IMR-90 (cell line): ENCODE measurements around the gene BICD2. TPM values are rescaled to one million over a fixed set of nuclear protein-coding genes. Genes with fewer than 3 reads are reported as not detected.
A peak's percentile ranks its signal among the peaks of the same experiment; 100 is the strongest.

Experiments
- ATAC-seq: fragments of 200-7000 bp; cut with Tn5 transposase; 2 replicates; pipeline ENCODE4 v1.9.1; 2020; ENCODE audit warnings: low read depth, mild to moderate bottlenecking, moderate library complexity
- BruUV-seq: library from RNA; stranded (reverse); fragments of 400-500 nt; replicated peaks from 2 replicates; lab custom pipeline; 2021; lab: Mats Ljungman, UMichigan
- CTCF ChIA-PET: fragments of 300-600 bp; formaldehyde crosslinking; extraction: SDS; loops from one replicate; lab custom pipeline; 2021; ENCODE audit warnings: antibody characterized with exemption; lab: Yijun Ruan, JAX
- POLR2A ChIA-PET: fragments of 300-600 bp; sonication (Branson Sonifier 250); formaldehyde crosslinking; loops from one replicate; lab custom pipeline; 2022; ENCODE audit warnings: antibody characterized with exemption; ENCODE audit not compliant: unreplicated experiment; lab: Charles Lee
- DNase-seq: peaks from one replicate; pipeline ENCODE4 v3.0.0; 2013
- H2AFZ ChIP-seq: replicated peaks from 2 replicates; pipeline ENCODE3; 2013; ENCODE audit warnings: low read length, mild to moderate bottlenecking; ENCODE audit not compliant: poor library complexity
- H2AK5ac ChIP-seq: 2 replicates; pipeline ENCODE4 v1.6.1; 2013; ENCODE audit warnings: low read depth, low read length, inconsistent platforms
- H2AK9ac ChIP-seq: replicated peaks from 2 replicates; pipeline ENCODE3; 2013; ENCODE audit warnings: mild to moderate bottlenecking, low read depth, low read length, moderate library complexity; ENCODE audit not compliant: poor library complexity
- H2BK120ac ChIP-seq: 2 replicates; pipeline ENCODE4 v1.6.1; 2013; ENCODE audit warnings: low read depth, low read length, inconsistent platforms
- H2BK15ac ChIP-seq: 3 replicates; pipeline ENCODE4 v1.6.1; 2013; ENCODE audit warnings: low read depth, low read length, inconsistent platforms
- H2BK20ac ChIP-seq: 2 replicates; pipeline ENCODE4 v1.6.1; 2013; ENCODE audit warnings: low read depth, mild to moderate bottlenecking, inconsistent platforms, low read length, moderate library complexity
- H2BK5ac ChIP-seq: 2 replicates; pipeline ENCODE4 v1.6.1; 2013; ENCODE audit warnings: mild to moderate bottlenecking, low read depth, low read length, inconsistent platforms; ENCODE audit not compliant: poor library complexity, severe bottlenecking
- H3K14ac ChIP-seq: replicated peaks from 2 replicates; pipeline ENCODE4 v1.6.1; 2013; ENCODE audit warnings: low read depth, low read length, inconsistent platforms
- H3K18ac ChIP-seq: 2 replicates; pipeline ENCODE4 v1.6.1; 2013; ENCODE audit warnings: low read depth, low read length, control low read depth
- H3K23ac ChIP-seq: 2 replicates; pipeline ENCODE4 v1.6.1; 2013; ENCODE audit warnings: low read depth, low read length, inconsistent platforms
- H3K27ac ChIP-seq: 2 replicates; pipeline ENCODE4 v1.5.1; 2013; ENCODE audit warnings: mild to moderate bottlenecking, control low read depth, low read length; ENCODE audit not compliant: insufficient read depth
- H3K27me3 ChIP-seq: 2 replicates; pipeline ENCODE4 v1.6.1; 2013; ENCODE audit warnings: low read length; ENCODE audit not compliant: control insufficient read depth, insufficient read depth
- H3K36me3 ChIP-seq: 2 replicates; pipeline ENCODE4 v1.6.1; 2013; ENCODE audit warnings: low read length, mixed read lengths; ENCODE audit not compliant: control insufficient read depth, insufficient read depth
- H3K4ac ChIP-seq: 2 replicates; pipeline ENCODE4 v1.6.1; 2013; ENCODE audit warnings: low read depth, low read length, inconsistent platforms
- H3K4me1 ChIP-seq: 2 replicates; pipeline ENCODE4 v1.6.1; 2013; ENCODE audit warnings: low read length, mixed read lengths; ENCODE audit not compliant: control insufficient read depth, insufficient read depth
- H3K4me2 ChIP-seq: 2 replicates; pipeline ENCODE4 v1.6.1; 2013; ENCODE audit warnings: low read depth, mild to moderate bottlenecking, control low read depth, low read length, moderate library complexity
- H3K4me3 ChIP-seq: 2 replicates; pipeline ENCODE4 v1.5.1; 2013; ENCODE audit warnings: low read depth, mild to moderate bottlenecking, control low read depth, low read length, moderate library complexity; ENCODE audit not compliant: insufficient read depth
- H3K56ac ChIP-seq: 2 replicates; pipeline ENCODE4 v1.6.1; 2013; ENCODE audit warnings: low read length, inconsistent platforms; ENCODE audit not compliant: insufficient read depth; ENCODE audit errors: extremely low read depth
- H3K79me1 ChIP-seq, 2 experiments: 2 replicates each; pipeline ENCODE4 v1.6.1; 2013; ENCODE audit warnings: low read length in 2 of 2, inconsistent platforms in 1 of 2, low read depth in 1 of 2
- H3K9ac ChIP-seq: 2 replicates; pipeline ENCODE4 v1.6.1; 2013; ENCODE audit warnings: low read depth, low read length, control low read depth
- H3K9me1 ChIP-seq: 2 replicates; pipeline ENCODE4 v1.6.1; 2013; ENCODE audit warnings: low read length, inconsistent platforms; ENCODE audit not compliant: insufficient read depth
- H3K9me3 ChIP-seq: 2 replicates; pipeline ENCODE4 v1.6.1; 2013; ENCODE audit warnings: low read length; ENCODE audit not compliant: control insufficient read depth, insufficient read depth
- H4K20me1 ChIP-seq: 2 replicates; pipeline ENCODE4 v1.6.1; 2013; ENCODE audit warnings: low read length, inconsistent platforms; ENCODE audit not compliant: insufficient read depth
- H4K5ac ChIP-seq: 2 replicates; pipeline ENCODE4 v1.6.1; 2013; ENCODE audit warnings: mild to moderate bottlenecking, low read depth, low read length, control low read depth
- H4K8ac ChIP-seq, 2 experiments: 2 replicates each; pipeline ENCODE4 v1.6.1; 2013; ENCODE audit warnings: low read depth in 2 of 2, low read length in 2 of 2, control low read depth in 1 of 2, inconsistent platforms in 1 of 2
- H4K91ac ChIP-seq: 2 replicates; pipeline ENCODE4 v1.6.1; 2013; ENCODE audit warnings: low read depth, low read length, inconsistent platforms; ENCODE audit not compliant: insufficient read depth
- BHLHE40 ChIP-seq: fragments of 150-350 bp; IDR thresholded peaks from 2 replicates; pipeline ENCODE4 v1.6.1; 2016; ENCODE audit warnings: mild to moderate bottlenecking, low read depth, low read length
- CEBPB ChIP-seq: IDR thresholded peaks from 2 replicates; pipeline ENCODE4 v1.6.1; 2012; ENCODE audit warnings: low read depth, low read length, improper control_type of control experiment
- CHD1 ChIP-seq: IDR thresholded peaks from 2 replicates; pipeline ENCODE4 v1.6.1; 2012; ENCODE audit warnings: low read depth, low read length, improper control_type of control experiment
- FOS ChIP-seq: fragments of 150-350 bp; IDR thresholded peaks from 2 replicates; pipeline ENCODE4 v1.6.1; 2016; ENCODE audit warnings: low read depth, low read length
- MAFK ChIP-seq: IDR thresholded peaks from 2 replicates; pipeline ENCODE4 v1.6.1; 2012; ENCODE audit warnings: low read depth, low read length, improper control_type of control experiment
- MAZ ChIP-seq: IDR thresholded peaks from 2 replicates; pipeline ENCODE4 v1.6.1; 2012; ENCODE audit warnings: low read depth, mild to moderate bottlenecking, low read length, improper control_type of control experiment, moderate library complexity, borderline replicate concordance
- MXI1 ChIP-seq: IDR thresholded peaks from 2 replicates; pipeline ENCODE4 v1.6.1; 2012; ENCODE audit warnings: low read depth, mild to moderate bottlenecking, low read length, moderate library complexity, borderline replicate concordance
- NFE2L2 ChIP-seq: fragments of 150-350 bp; IDR thresholded peaks from 2 replicates; pipeline ENCODE4 v1.6.1; 2016; ENCODE audit warnings: low read depth, mild to moderate bottlenecking, low read length
- POLR2A ChIP-seq: IDR thresholded peaks from 2 replicates; pipeline ENCODE4 v1.6.1; 2012; ENCODE audit warnings: mild to moderate bottlenecking, low read depth, low read length
- RAD21 ChIP-seq: IDR thresholded peaks from 2 replicates; pipeline ENCODE4 v1.6.1; 2012; ENCODE audit warnings: low read length, improper control_type of control experiment
- RCOR1 ChIP-seq: IDR thresholded peaks from 2 replicates; pipeline ENCODE4 v1.6.1; 2012; ENCODE audit warnings: mild to moderate bottlenecking, low read length, improper control_type of control experiment; ENCODE audit not compliant: insufficient replicate concordance
- RFX5 ChIP-seq: IDR thresholded peaks from 2 replicates; pipeline ENCODE4 v1.8.0; 2012; ENCODE audit warnings: low read depth, mild to moderate bottlenecking, low read length, moderate library complexity
- SMC3 ChIP-seq: fragments of 150-350 bp; IDR thresholded peaks from 2 replicates; pipeline ENCODE4 v1.6.1; 2016; ENCODE audit warnings: low read depth, mild to moderate bottlenecking, antibody characterized with exemption, low read length, moderate library complexity
- WGBS, 2 experiments: methylation state at CpG; one replicate each; pipeline versions ENCODE4 v1.1.5 to v1.1.7; 2013; ENCODE audit warnings: missing lambda C conversion rate in 2 of 2; ENCODE audit not compliant: insufficient read length in 1 of 2; ENCODE audit errors: extremely low coverage in 2 of 2; 5-methylcytosine and 5-hydroxymethylcytosine counted together
- dilution Hi-C: fragments of 300-500 bp; cut with HindIII; formaldehyde crosslinking; loops from one replicate; pipeline ENCODE4 v1.14.3; 2018; ENCODE audit warnings: low sequenced_read_pairs; ENCODE audit not compliant: unreplicated experiment
- in situ Hi-C: fragments of 300-500 bp; cut with MboI; formaldehyde crosslinking; loops from 3 replicates; pipeline ENCODE4 v1.14.3; 2019; ENCODE audit warnings: low sequenced_read_pairs, inconsistent platforms, mixed read lengths
- intact Hi-C: fragments of 100-400 bp; cut with micrococcal nuclease; formaldehyde crosslinking; loops from 2 replicates; pipeline ENCODE4 v1.10.0; 2022
- polyA plus RNA-seq, 3 experiments: library from polyadenylated mRNA; depleted of rRNA; stranded (reverse); fragments of >200 nt; gene quantifications; 2 replicates each; pipeline ENCODE4 v1.2.3, GENCODE V29; 2012; ENCODE audit warnings: low replicate concordance in 1 of 3
- total RNA-seq: library from RNA; depleted of rRNA; stranded (reverse); fragments of >200 nt; gene quantifications from 2 replicates; pipeline ENCODE4 v1.2.3, GENCODE V29; 2012
- TF ChIP-seq, protein P1 (sequence below): fragments of 150-350 bp; IDR thresholded peaks from 2 replicates; pipeline ENCODE4 v1.6.1; 2017; ENCODE audit warnings: mild to moderate bottlenecking, antibody characterized with exemption, low read length, low read depth
- TF ChIP-seq, protein P2 (sequence below): fragments of 150-350 bp; IDR thresholded peaks from 2 replicates; pipeline ENCODE4 v1.6.1; 2016; ENCODE audit warnings: low read depth, mild to moderate bottlenecking, low read length, moderate library complexity, borderline replicate concordance
- TF ChIP-seq, protein P3 (sequence below): conservative IDR thresholded peaks from 2 replicates; pipeline ENCODE4 v1.5.1; 2012; ENCODE audit warnings: mild to moderate bottlenecking, low read depth, low read length, improper control_type of control experiment

BICD2 gene
- total and polyA plus RNA-seq, 2 of the 4 experiments (the other 2 are of a cell fraction), result 21.5 to 35.7 TPM

DNA sequence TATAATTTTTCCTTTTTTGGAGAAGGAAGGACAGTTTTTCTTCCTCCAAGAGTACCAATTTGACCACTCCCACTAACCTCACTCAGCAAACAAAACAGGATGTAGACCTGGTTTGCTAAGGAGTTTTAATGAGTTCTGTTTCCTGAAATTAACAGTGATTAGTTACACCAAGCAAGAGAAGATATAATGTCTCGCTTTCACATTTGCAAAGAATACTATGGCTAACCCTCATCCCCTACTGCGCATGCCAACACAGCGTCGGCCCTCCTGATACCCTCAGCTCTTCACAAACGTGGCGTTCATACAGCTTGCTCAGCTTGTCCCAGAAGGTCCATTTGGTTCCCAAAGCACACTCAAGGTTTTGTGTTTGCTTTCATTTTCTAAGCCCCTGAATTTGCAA, 52.8 kb downstream of the BICD2 start:
- no peak overlapping the region for H3K23ac ChIP-seq
- H4K20me1 ChIP-seq, result peaks cover 6% of the 10 kb centered on the region; the same call in 1 of the 2 replicates
- H3K56ac ChIP-seq, result no peak overlapping the region
- no peak overlapping the region for H2AK5ac ChIP-seq
- no peaks in the 10 kb centered on the region for H3K9me3 ChIP-seq
- H2BK5ac ChIP-seq, result no peak overlapping the region
- no peak overlapping the region for H4K91ac ChIP-seq
- H3K18ac ChIP-seq, result no peak overlapping the region
- BruUV-seq, result TSS peak; percentile 77
- ATAC-seq (no peak), DNase-seq (no peak)
- H3K27me3 ChIP-seq, result no peaks in the 10 kb centered on the region
- intact Hi-C loops (no loop called here), dilution Hi-C loops (no loop called here), in situ Hi-C loops (no loop called here)
- H3K14ac ChIP-seq, result no peak overlapping the region
- no peak overlapping the region for H2BK20ac ChIP-seq
- H2BK120ac ChIP-seq, result no peak overlapping the region
- no peak overlapping the region for H3K4me3 ChIP-seq
- no peak overlapping the region for H4K8ac ChIP-seq
- H3K4me1 ChIP-seq, result no peaks in the 10 kb centered on the region
- H4K5ac ChIP-seq, result no peak overlapping the region
- H3K4me2 ChIP-seq, result no peak overlapping the region
- 95% methylated on average over 5 of the region's 6 CpGs; no CpG with 5 or more reads in 1 of the 2 experiments for WGBS, 2 experiments
- no peak for TF ChIP-seq CHD1
- TF ChIP-seq BHLHE40, result no peak
- no peak for TF ChIP-seq NFE2L2
- TF ChIP-seq, protein P1, sequence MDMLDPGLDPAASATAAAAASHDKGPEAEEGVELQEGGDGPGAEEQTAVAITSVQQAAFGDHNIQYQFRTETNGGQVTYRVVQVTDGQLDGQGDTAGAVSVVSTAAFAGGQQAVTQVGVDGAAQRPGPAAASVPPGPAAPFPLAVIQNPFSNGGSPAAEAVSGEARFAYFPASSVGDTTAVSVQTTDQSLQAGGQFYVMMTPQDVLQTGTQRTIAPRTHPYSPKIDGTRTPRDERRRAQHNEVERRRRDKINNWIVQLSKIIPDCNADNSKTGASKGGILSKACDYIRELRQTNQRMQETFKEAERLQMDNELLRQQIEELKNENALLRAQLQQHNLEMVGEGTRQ, result no peak
- TF ChIP-seq MAZ, result no peak
- no peak for TF ChIP-seq RFX5
- no peak for TF ChIP-seq MXI1
- TF ChIP-seq, protein P2, sequence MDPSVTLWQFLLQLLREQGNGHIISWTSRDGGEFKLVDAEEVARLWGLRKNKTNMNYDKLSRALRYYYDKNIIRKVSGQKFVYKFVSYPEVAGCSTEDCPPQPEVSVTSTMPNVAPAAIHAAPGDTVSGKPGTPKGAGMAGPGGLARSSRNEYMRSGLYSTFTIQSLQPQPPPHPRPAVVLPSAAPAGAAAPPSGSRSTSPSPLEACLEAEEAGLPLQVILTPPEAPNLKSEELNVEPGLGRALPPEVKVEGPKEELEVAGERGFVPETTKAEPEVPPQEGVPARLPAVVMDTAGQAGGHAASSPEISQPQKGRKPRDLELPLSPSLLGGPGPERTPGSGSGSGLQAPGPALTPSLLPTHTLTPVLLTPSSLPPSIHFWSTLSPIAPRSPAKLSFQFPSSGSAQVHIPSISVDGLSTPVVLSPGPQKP, result no peak
- TF ChIP-seq RCOR1, result no peak
- no peak for TF ChIP-seq FOS
- no peak for TF ChIP-seq MAFK
- TF ChIP-seq CEBPB, result no peak
- TF ChIP-seq, protein P3, sequence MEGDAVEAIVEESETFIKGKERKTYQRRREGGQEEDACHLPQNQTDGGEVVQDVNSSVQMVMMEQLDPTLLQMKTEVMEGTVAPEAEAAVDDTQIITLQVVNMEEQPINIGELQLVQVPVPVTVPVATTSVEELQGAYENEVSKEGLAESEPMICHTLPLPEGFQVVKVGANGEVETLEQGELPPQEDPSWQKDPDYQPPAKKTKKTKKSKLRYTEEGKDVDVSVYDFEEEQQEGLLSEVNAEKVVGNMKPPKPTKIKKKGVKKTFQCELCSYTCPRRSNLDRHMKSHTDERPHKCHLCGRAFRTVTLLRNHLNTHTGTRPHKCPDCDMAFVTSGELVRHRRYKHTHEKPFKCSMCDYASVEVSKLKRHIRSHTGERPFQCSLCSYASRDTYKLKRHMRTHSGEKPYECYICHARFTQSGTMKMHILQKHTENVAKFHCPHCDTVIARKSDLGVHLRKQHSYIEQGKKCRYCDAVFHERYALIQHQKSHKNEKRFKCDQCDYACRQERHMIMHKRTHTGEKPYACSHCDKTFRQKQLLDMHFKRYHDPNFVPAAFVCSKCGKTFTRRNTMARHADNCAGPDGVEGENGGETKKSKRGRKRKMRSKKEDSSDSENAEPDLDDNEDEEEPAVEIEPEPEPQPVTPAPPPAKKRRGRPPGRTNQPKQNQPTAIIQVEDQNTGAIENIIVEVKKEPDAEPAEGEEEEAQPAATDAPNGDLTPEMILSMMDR, result no peak
- no peak for TF ChIP-seq SMC3
- TF ChIP-seq RAD21, result no peak
- TF ChIP-seq POLR2A, result no peak
- H3K36me3 ChIP-seq, result peaks cover 41% of the 10 kb centered on the region
- no peaks in the 10 kb centered on the region for H3K9me1 ChIP-seq
- no peak overlapping the region for H2BK15ac ChIP-seq
- no peak overlapping the region for H2AK9ac ChIP-seq
- peaks cover 0 to 19% of the 10 kb centered on the region in 2 experiments; a peak in 1 of 4 replicates for H3K79me1 ChIP-seq
- H2AFZ ChIP-seq, result no peak overlapping the region
- no peak overlapping the region for H3K9ac ChIP-seq
- no peak overlapping the region for H3K4ac ChIP-seq
- no peak overlapping the region for H3K27ac ChIP-seq
- ChIA-PET CTCF (no interaction called here), POLR2A (no interaction called here)
